ENCODE measurements around the gene ADAMTS1.

- TF ChIP-seq, protein P1, sequence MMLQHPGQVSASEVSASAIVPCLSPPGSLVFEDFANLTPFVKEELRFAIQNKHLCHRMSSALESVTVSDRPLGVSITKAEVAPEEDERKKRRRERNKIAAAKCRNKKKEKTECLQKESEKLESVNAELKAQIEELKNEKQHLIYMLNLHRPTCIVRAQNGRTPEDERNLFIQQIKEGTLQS (CRISPR knock-in tag; conservative IDR thresholded peaks at IDR 0.05), result no peak
- no peak for TF ChIP-seq PREB (CRISPR knock-in tag; IDR thresholded peaks at IDR 0.05; ENCODE audit: borderline replicate concordance)
- no peak for TF ChIP-seq USF1 (CRISPR knock-in tag; IDR thresholded peaks at IDR 0.05)
- TF ChIP-seq, protein P2, sequence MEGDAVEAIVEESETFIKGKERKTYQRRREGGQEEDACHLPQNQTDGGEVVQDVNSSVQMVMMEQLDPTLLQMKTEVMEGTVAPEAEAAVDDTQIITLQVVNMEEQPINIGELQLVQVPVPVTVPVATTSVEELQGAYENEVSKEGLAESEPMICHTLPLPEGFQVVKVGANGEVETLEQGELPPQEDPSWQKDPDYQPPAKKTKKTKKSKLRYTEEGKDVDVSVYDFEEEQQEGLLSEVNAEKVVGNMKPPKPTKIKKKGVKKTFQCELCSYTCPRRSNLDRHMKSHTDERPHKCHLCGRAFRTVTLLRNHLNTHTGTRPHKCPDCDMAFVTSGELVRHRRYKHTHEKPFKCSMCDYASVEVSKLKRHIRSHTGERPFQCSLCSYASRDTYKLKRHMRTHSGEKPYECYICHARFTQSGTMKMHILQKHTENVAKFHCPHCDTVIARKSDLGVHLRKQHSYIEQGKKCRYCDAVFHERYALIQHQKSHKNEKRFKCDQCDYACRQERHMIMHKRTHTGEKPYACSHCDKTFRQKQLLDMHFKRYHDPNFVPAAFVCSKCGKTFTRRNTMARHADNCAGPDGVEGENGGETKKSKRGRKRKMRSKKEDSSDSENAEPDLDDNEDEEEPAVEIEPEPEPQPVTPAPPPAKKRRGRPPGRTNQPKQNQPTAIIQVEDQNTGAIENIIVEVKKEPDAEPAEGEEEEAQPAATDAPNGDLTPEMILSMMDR (IDR thresholded peaks at IDR 0.05), result no peak
- no peak for TF ChIP-seq ESRRA (CRISPR knock-in tag; IDR thresholded peaks at IDR 0.05; ENCODE audit: borderline replicate concordance)
- TF ChIP-seq, protein P3, sequence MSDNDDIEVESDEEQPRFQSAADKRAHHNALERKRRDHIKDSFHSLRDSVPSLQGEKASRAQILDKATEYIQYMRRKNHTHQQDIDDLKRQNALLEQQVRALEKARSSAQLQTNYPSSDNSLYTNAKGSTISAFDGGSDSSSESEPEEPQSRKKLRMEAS (CRISPR knock-in tag; IDR thresholded peaks at IDR 0.05), result no peak
- TF ChIP-seq KAT7 (CRISPR knock-in tag; IDR thresholded peaks at IDR 0.05; ENCODE audit: borderline replicate concordance), result no peak
- TF ChIP-seq, protein P4, sequence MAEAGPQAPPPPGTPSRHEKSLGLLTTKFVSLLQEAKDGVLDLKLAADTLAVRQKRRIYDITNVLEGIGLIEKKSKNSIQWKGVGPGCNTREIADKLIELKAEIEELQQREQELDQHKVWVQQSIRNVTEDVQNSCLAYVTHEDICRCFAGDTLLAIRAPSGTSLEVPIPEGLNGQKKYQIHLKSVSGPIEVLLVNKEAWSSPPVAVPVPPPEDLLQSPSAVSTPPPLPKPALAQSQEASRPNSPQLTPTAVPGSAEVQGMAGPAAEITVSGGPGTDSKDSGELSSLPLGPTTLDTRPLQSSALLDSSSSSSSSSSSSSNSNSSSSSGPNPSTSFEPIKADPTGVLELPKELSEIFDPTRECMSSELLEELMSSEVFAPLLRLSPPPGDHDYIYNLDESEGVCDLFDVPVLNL (CRISPR knock-in tag; IDR thresholded peaks at IDR 0.05; ENCODE audit: borderline replicate concordance, low read depth), result no peak
These were observed 43.7 kb downstream of the ADAMTS1 start for GRCh38 chr21:26801498-26801897.

Data from WTC11 (cell line).